ENCODE data around the gene SYS1. TPM values are rescaled to one million over a fixed set of nuclear protein-coding genes. Genes with fewer than 3 reads are reported as not detected.

SYS1 gene
- total and polyA plus RNA-seq, 8 donors, result 9.6 to 19.0 (median 15.8) TPM

GRCh38 chr20:45378191-45378590 lies 15.2 kb downstream of the SYS1 start, which contains the start of gene TP53TG5:
TSS of gene TP53TG5 (minus strand) at chr20:45378325. CDS start at chr20:45378236, 89 bp downstream.
- no peak within 1 kb of the TSS for H3K4me3 ChIP-seq
- DNase-seq (no peak), ATAC-seq (no peak), FAIRE-seq (no peak)
- H3K36me3 ChIP-seq, result no peaks in the 10 kb centered on the region
- H3K4me1 ChIP-seq, result no peaks in the 10 kb centered on the region
- TF ChIP-seq CTCF (IDR thresholded peaks at IDR 0.05), result no peak
- H3K27ac ChIP-seq, result no peak within 1 kb of the TSS
- intact Hi-C loops (cut with DNase I), result no loop called here
- no peaks in the 10 kb centered on the region for H3K27me3 ChIP-seq
- WGBS, 2 donors, result 84 to 90% methylated on average over 1 of the region's 1 CpG
- H3K9me3 ChIP-seq, result no peaks in the 10 kb centered on the region

DNA sequence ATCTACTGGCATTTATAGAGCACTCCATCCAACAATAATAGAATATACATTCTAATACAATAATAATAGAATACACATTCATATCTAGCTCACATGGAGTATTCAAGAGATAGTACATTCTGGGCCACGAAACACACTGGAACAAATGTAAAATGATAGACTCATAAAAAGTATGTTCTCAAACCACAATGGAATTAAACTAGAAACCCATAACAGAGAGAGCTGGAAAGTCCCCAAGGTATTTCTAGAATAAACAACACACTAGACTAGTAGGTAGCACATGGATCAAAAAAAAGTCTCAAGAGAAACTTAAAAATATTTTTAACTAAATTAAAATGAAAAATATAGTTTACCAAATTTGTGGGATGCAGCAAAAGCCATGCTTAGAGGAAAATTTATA lies 24.3 kb downstream of the SYS1 start:
- peaks cover 0 to 5% (median 0%) of the 10 kb centered on the region in 4 donors for H3K9me3 ChIP-seq
- no peak overlapping the region for H3K4me3 ChIP-seq
- no peak for ATAC-seq
- TF ChIP-seq CTCF (IDR thresholded peaks at IDR 0.05), result no peak
- H3K27me3 ChIP-seq, result no peaks in the 10 kb centered on the region
- FAIRE-seq, result no peak
- H3K27ac ChIP-seq, result no peak overlapping the region
- H3K4me1 ChIP-seq, result no peaks in the 10 kb centered on the region
- no peak for DNase-seq
- no peaks in the 10 kb centered on the region for H3K36me3 ChIP-seq
- WGBS, 2 donors, result 90 to 96% methylated on average over 1 of the region's 1 CpG
- intact Hi-C loops (cut with DNase I), result no loop called here

DNA sequence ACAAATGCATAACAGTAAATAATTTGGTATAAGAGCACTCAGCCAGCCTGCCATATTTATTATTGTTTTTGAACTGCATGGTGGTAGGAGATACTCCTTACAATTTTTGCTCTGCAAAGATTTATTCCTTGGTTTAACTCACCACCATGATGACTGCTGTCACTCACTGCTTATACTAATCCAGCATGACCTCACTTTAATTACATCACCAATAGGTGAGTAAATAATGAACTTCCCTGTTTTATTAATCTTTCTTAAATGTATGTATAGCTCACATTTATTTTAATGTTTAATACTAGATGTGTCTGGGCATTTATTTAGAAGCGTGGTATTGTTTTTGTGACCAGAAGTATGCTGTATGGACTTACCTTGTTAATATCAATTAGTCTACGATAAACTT lies 28.0 kb downstream of the SYS1 start:
- DNase-seq (no peak), FAIRE-seq (no peak), ATAC-seq (no peak)
- TF ChIP-seq CTCF (IDR thresholded peaks at IDR 0.05), result no peak
- H3K9me3 ChIP-seq, result peaks cover 0 to 5% (median 0%) of the 10 kb centered on the region in 4 donors
- no peaks in the 10 kb centered on the region for H3K4me1 ChIP-seq
- no peak overlapping the region for H3K4me3 ChIP-seq
- H3K27ac ChIP-seq, result no peak overlapping the region
- intact Hi-C loops (cut with DNase I), result no loop called here
- H3K36me3 ChIP-seq, result no peaks in the 10 kb centered on the region
- 93 to 94% methylated on average over 2 of the region's 2 CpGs for WGBS, 2 donors
- no peaks in the 10 kb centered on the region for H3K27me3 ChIP-seq

DNA sequence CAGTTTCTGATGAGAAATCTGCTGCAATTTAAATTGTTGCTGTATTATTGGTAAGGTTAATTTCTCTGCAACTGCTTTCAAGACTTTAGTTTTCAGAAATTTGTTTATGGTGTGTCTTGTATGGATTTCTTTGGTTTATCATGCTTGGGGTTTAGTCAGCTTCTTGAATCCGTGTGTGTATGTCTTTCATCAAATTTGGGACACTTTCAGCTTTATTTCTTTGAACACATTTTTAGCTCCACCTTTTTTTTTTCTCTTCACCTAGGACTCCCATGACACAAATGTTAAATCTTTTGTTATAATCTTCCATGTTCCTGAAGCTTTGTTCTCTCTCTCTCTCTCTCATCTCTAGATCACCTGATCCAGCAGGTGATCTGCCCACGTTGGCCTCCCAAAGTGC lies 28.6 kb downstream of the SYS1 start:
- Histone ChIP-seq H3K4me3 (no peak overlapping the region), H3K9me3 (peaks cover 0 to 5% (median 0%) of the 10 kb centered on the region in 4 donors), H3K36me3 (no peaks in the 10 kb centered on the region), H3K27me3 (no peaks in the 10 kb centered on the region), H3K4me1 (no peaks in the 10 kb centered on the region), H3K27ac (no peak overlapping the region)
- WGBS, 2 donors, result 58 to 69% methylated on average over 2 of the region's 2 CpGs
- ATAC-seq, result no peak
- TF ChIP-seq CTCF (IDR thresholded peaks at IDR 0.05), result no peak
- intact Hi-C loops (cut with DNase I), result no loop called here
- FAIRE-seq, result no peak
- DNase-seq, result no peak

- FAIRE-seq (no peak), ATAC-seq (no peak), DNase-seq (no peak)
- Histone ChIP-seq H3K36me3 (no peaks in the 10 kb centered on the region), H3K9me3 (peaks cover 0 to under 1% (median 0%) of the 10 kb centered on the region in 4 donors), H3K4me1 (no peaks in the 10 kb centered on the region), H3K27me3 (no peaks in the 10 kb centered on the region), H3K27ac (no peak overlapping the region), H3K4me3 (no peak overlapping the region)
- WGBS, 2 donors, result 80 to 85% methylated on average over 3 of the region's 3 CpGs
- TF ChIP-seq CTCF (IDR thresholded peaks at IDR 0.05), result no peak
- intact Hi-C loops (cut with DNase I), result no loop called here
Measured at GRCh38 chr20:45392733-45393132, 29.8 kb downstream of the SYS1 start.
